ENCODE measurements around the gene MIER2.

DNA sequence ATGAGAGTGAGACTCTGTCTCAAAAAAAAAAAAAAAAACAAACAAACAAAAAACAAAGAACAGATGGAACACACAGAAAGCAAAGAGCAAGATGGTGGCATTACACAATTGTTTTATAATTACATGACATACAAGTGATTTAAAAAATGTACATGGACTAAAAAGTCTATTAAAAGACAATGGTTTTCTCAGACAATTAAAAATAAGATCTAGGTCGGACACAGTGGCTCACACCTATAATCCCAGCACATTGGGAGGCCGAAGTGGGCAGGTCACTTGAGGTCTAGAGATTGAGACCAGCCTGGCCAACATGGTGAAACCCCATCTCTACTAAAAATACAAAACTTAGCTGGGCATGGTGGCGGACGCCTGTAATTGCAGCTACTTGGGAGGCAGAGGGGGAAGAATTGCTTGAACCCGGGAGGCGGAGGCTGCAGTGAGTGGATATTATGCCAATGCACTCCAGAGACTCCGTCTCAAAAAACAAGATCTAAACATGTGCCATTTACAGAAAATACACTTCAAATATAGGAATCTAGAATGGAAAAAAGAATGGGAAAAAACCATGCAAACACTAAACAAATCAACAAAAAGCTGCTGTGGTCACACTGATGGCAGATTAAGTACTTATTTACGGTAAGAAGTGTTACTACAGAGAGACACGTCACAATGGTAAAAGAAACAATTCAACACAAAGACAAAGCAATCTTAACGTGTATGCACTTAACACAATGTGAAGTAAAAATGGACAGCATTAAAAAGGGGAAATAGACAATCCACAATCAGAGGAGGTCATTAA lies 26.7 kb downstream of the MIER2 start:
- TF ChIP-seq, protein P1, sequence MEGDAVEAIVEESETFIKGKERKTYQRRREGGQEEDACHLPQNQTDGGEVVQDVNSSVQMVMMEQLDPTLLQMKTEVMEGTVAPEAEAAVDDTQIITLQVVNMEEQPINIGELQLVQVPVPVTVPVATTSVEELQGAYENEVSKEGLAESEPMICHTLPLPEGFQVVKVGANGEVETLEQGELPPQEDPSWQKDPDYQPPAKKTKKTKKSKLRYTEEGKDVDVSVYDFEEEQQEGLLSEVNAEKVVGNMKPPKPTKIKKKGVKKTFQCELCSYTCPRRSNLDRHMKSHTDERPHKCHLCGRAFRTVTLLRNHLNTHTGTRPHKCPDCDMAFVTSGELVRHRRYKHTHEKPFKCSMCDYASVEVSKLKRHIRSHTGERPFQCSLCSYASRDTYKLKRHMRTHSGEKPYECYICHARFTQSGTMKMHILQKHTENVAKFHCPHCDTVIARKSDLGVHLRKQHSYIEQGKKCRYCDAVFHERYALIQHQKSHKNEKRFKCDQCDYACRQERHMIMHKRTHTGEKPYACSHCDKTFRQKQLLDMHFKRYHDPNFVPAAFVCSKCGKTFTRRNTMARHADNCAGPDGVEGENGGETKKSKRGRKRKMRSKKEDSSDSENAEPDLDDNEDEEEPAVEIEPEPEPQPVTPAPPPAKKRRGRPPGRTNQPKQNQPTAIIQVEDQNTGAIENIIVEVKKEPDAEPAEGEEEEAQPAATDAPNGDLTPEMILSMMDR (IDR thresholded peaks at IDR 0.05): no peak
- no peak for TF ChIP-seq POLR2AphosphoS5 (IDR thresholded peaks at IDR 0.05)

All from sigmoid colon (tissue), 4 donors.